Activated naive CD4-positive, alpha-beta T cell (primary cell): ENCODE data around the gene PRRT2.
"Not testable (repeated sequence)": the region's sequence is repeated elsewhere in the genome, so short reads cannot be mapped to it uniquely, and the experiment has no call there.

Source experiments
- DNase-seq, 4 experiments: peaks; one replicate each; lab custom pipeline; 2025; lab: John Stamatoyannopoulos, UW

Gene PRRT2

GRCh38 chr16:29833219-29833618, 21.2 kb downstream of the PRRT2 start:
- not testable (repeated sequence) for DNase-seq

GRCh38 chr16:29834079-29834478, 22.1 kb downstream of the PRRT2 start:
- no peak for DNase-seq

DNA sequence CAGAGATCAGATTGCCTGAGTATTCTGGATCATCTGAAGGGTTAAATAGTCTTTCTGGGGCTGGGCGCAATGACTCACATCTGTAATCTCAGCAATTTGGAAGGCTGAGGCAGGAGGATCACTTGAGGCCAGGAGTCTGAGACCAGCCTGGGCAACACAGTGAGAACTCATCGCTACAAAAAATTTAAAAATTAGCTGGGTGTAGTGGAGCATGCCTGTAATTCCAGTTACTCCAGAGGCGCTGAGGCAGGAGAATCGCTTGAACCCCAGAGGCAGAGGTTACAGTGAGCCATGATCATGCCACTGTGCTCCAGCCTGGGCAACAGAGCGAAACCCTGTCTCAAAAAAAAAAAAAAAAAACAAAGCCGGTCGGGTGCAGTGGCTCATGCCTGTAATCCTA, 23.9 kb downstream of the PRRT2 start:
- no peak for DNase-seq

- DNase-seq: no peak
These were observed 24.6 kb downstream of the PRRT2 start for GRCh38 chr16:29836623-29837022.

DNA sequence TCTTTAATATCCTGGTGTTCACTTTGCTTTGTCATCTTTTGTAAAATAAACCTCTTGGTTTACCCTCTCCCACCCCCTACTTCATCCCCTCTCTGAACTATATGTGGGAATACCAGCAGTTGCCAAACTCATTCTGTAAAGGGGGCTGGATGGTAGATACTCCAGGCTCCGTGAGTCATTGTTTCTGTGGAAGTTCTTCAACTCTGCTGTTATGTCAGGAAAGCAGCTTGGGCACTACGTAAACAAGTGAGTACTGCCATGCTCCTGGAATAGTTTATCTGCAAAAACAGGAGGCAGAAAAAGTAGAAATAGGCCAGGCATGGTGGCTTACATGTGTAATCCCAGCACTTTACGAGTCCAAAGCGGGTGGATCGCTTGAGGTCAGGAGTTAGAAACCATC, 25.8 kb downstream of the PRRT2 start:
- no peak for DNase-seq

DNA sequence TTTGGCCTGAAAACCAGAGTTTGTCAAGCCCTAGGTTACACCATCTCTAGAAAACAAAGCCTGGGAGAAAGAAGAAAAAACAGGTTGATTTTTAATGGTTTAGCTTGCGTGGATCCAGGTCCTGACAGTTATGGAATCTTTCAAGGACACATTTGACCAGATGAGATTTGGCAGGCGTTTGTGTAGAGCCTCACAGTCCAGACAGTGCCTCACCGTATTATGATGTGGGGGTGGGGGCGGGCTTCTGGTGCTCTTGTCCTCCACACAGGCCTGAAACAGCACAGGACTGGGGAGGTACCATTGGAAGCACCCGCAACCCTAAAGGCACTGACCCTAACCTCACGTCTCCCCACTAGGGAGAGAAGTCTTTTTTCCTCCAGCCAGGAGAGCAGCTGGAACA, 27.8 kb downstream of the PRRT2 start:
- DNase-seq: no peak

GRCh38 chr16:29840240-29840639, 28.2 kb downstream of the PRRT2 start:
- DNase-seq: no peak

DNA sequence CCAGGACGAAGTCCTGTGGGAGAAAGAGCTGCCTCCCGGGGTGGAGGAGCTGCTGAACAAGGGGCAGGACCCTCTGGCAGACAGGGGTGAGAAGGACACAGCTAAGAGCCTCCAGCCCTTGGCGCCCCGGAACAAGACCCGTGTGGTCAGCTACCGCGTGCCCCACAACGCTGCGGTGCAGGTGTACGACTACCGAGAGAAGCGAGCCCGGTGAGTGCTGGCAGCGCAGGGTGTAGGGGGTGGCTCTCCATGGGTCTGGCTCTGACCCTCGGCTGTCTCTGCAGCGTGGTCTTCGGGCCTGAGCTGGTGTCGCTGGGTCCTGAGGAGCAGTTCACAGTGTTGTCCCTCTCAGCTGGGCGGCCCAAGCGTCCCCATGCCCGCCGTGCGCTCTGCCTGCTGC, 29.6 kb downstream of the PRRT2 start:
- DNase-seq: no peak

DNA sequence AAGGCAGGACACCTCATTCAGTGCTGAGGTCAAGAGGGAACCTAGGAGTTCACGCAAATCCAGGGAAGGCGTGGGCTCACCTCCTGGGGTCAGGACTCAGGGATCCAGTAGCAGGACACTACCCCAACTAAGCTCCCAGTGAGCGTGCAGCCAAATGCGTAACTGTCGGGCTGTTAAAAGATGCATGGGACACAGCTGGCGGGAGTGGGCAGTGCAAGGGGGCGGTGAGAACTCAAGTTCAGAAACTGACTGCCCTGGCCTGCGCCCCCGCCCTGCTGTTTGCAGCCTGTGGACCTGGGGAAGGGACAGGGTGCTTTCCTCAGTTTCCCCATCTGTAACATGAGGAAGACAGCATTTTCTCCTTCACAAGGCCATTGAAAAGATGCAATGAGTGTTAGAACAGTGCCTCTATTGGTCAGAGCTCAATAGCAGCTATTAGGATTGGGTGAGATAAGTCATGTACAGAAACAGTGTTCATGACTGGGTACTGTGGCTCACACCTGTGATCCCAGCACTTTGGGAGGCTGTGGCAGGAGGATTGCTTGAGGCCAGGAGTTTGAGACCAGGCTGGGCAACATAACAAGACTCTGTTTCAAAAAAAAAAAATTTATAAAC, 30.8 kb downstream of the PRRT2 start:
- no peak for DNase-seq

- DNase-seq: no peak
These were observed 31.9 kb downstream of the PRRT2 start for GRCh38 chr16:29843931-29844330.

DNA sequence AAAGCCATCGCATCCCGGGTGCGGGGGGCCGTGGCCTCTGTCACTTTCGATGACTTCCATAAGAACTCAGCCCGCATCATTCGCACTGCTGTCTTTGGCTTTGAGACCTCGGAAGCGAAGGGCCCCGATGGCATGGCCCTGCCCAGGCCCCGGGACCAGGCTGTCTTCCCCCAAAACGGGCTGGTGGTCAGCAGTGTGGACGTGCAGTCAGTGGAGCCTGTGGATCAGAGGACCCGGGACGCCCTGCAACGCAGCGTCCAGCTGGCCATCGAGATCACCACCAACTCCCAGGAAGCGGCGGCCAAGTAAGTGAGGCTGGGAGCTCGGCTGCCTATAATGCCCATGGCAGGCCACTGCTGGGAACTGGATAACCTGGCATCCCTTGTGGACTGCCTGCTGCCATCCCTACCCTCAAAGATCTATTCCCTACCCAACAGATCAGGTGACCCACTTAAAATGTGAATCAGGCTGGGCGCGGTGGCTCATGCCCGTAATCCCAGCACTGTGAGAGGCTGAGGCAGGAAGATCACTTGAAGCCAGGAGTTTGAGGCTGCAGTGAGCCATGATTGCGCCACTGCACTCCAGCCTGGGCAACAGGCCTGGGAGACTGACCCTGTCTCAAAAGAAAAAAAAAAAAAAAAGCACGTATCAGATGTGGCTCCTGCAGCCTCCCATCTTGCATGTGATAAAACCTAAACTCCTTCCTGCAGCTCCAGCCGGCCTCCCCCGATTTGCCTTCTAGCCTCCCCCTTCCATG, 32.8 kb downstream of the PRRT2 start:
- no peak for DNase-seq

GRCh38 chr16:29845656-29846055, 33.7 kb downstream of the PRRT2 start:
- DNase-seq: no peak

DNA sequence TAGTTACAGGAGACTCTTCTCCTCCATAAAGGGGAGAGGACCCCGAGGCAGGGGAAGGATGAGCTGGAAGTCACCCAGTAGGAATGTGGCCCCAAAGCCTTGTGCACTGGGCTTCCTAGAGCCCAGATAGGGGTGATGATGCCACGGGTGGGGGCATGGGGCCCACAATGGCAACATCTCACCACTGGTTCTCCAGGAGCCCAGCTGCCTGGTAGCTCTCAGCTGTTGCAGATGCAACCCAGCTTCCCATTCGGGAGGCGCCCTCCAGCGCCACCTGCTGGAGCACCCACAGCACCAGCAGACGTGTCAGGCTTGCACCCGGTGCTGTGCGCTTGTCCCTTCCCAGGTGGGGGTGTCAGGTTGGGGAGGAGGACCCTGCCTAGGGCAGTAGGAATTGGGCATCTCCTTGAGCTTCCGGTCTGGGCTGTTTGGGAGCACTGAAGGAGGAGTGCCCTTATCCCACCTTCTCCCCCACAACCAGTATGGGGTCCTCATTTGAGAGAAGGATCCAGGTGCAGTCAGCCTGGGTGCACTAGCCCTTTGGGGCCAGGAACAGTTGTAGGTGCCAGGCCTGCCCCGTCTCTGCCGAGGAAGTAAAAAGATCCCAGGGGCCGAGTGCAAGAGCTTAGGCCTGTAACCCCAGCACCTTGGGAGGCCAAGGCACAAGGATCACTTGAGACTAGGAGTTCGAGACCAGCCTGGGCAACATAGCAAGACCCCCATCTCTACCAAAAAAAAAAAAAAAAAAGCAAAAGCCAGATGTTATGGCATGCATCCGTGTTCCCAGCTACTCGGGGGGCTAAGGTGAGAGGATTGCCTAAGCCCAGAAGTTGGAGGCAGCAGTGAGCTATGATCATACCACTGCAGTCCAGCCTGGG, 36.7 kb downstream of the PRRT2 start:
- DNase-seq: peak; percentile 54 to 83 (median 70)

DNA sequence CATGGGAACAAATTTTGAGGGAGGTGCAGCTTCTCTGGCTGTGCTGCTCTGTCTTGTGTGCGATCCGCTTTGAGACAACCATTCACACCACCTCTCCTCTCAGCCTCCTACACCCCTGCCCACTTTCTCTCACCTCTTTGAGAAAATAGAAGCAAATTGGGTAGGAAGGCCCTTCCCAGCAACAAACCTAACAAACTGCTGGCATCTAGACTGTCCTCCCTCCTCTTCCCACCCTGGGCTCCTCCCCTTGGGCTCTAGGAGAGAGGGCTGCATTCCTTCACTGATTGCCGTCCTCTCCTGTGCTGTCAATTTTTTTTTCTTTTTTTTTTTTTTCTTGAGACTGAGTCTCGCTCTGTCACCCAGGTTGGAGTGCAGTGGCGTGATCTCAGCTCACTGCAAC, 37.5 kb downstream of the PRRT2 start:
- DNase-seq: no peak

- no peak for DNase-seq
These were observed 39.0 kb downstream of the PRRT2 start for GRCh38 chr16:29850998-29851397.

GRCh38 chr16:29852654-29853053, 40.7 kb downstream of the PRRT2 start:
- DNase-seq: no peak

- DNase-seq: no peak
These were observed 42.6 kb downstream of the PRRT2 start for GRCh38 chr16:29854520-29855100.

DNA sequence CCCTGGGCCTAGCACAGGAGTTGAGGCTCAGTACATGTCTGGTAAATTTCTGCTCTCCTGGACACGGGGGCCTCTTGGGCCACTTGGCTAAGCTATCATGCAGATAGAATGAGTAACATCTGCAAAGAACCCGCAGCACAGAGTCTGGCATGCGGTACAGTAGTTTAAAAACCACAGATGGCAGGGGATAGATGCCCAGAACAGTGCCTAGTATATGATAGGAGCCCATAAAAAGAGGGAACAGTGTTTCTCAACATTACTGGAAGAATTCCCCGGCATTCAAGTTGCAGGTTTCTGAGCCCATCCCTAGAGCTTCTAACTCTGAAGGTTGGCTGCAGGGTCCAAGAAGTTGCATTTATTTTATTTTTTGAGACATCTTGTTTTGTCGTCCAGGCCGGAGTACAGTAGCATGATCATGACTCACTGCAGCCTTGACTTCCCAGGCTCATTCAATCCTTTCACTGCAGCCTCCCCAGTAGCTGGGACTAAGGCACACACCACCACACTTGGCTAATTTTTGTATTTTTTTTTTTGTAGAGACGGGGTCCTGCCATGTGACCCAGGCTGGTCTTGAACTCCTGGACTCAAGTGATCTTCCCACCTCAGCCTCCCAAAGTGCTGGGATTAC, 45.3 kb downstream of the PRRT2 start:
- no peak for DNase-seq

- DNase-seq: no peak
These were observed 46.3 kb downstream of the PRRT2 start for GRCh38 chr16:29858149-29858849.

GRCh38 chr16:29858974-29859373, 47.0 kb downstream of the PRRT2 start:
- DNase-seq: no peak

DNA sequence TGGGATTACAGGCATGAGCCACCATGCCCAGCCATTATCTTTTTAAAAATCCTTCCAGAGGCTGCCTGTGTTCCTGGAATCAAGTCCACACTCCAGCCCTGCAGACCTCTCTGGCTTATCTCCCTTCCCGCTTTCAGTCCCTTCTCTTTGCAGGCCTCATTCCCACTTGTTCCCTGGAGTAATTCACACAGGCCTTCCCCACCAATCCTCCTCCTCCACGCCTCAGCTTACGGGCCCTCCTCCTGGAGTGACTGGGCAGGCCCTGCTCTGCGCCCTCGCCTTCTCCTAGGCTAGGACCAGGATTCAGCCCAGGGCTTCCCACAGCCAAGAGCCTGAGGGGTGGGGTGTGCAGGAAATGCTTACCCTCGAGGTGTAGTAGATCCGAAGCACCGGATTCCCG, 48.2 kb downstream of the PRRT2 start:
- DNase-seq: no peak
